Osteoblast (primary cell): Measurements from ENCODE around the gene PKN2. TPM values are rescaled to one million over a fixed set of nuclear protein-coding genes. Genes with fewer than 3 reads are reported as not detected.

ENCODE experiments used
- DNase-seq: peaks from one replicate; pipeline ENCODE4 v3.0.0; 2011; ENCODE audit warnings: low spot score, mixed read lengths; ENCODE audit not compliant: insufficient read length; ENCODE audit errors: missing footprints
- H2AFZ ChIP-seq: 2 replicates; pipeline ENCODE4 v1.6.0; 2011; ENCODE audit warnings: mild to moderate bottlenecking, low read length
- H3K27ac ChIP-seq: 2 replicates; pipeline ENCODE4 v1.5.1; 2011; ENCODE audit warnings: mild to moderate bottlenecking, low read depth, low read length, moderate library complexity
- H3K27me3 ChIP-seq: 2 replicates; pipeline ENCODE4 v1.6.0; 2012; ENCODE audit warnings: mild to moderate bottlenecking, control low read depth, inconsistent platforms, low read length, moderate library complexity; ENCODE audit not compliant: insufficient read depth
- H3K36me3 ChIP-seq: 2 replicates; pipeline ENCODE4 v1.5.1; 2011; ENCODE audit warnings: mild to moderate bottlenecking, low read length, control low read depth, moderate library complexity; ENCODE audit not compliant: insufficient read depth
- H3K4me1 ChIP-seq: 2 replicates; pipeline ENCODE4 v1.5.1; 2011; ENCODE audit warnings: mild to moderate bottlenecking, low read length, control low read depth, moderate library complexity; ENCODE audit not compliant: insufficient read depth
- H3K4me2 ChIP-seq: 2 replicates; pipeline ENCODE4 v1.6.0; 2011; ENCODE audit warnings: mild to moderate bottlenecking, low read length; ENCODE audit not compliant: insufficient read depth
- H3K4me3 ChIP-seq: fragments of 200-600 bp; sonication (generic); 3 replicates; pipeline ENCODE4 v1.5.1; 2012; ENCODE audit warnings: mild to moderate bottlenecking, low read length, inconsistent platforms; ENCODE audit not compliant: insufficient read depth
- H3K79me2 ChIP-seq: 2 replicates; pipeline ENCODE4 v1.6.0; 2012; ENCODE audit warnings: mild to moderate bottlenecking, low read length, control low read depth, inconsistent platforms; ENCODE audit not compliant: insufficient read depth
- H3K9me3 ChIP-seq: 2 replicates; pipeline ENCODE4 v1.5.1; 2011; ENCODE audit warnings: low read depth, low read length, control low read depth
- H4K20me1 ChIP-seq: 2 replicates; pipeline ENCODE4 v1.6.0; 2012; ENCODE audit warnings: mild to moderate bottlenecking, low read length, control low read depth; ENCODE audit not compliant: insufficient read depth
- CTCF ChIP-seq: IDR thresholded peaks from 2 replicates; pipeline ENCODE4 v1.5.1; 2011; ENCODE audit warnings: mild to moderate bottlenecking, low read depth, low read length, moderate library complexity; ENCODE audit errors: extremely low read depth
- total RNA-seq: library from RNA; depleted of rRNA; stranded (reverse); fragments of >200 nt; gene quantifications from 2 replicates; pipeline ENCODE4 v1.2.3, GENCODE V29; 2012

The PKN2 gene
- total RNA-seq, 1 donor: 43.4 TPM

- H3K36me3 ChIP-seq: peaks cover 9% of the 10 kb centered on the region
- H4K20me1 ChIP-seq: peaks cover 6% of the 10 kb centered on the region
- no peak overlapping the region for H3K4me3 ChIP-seq
- peaks cover 3% of the 10 kb centered on the region for H3K4me1 ChIP-seq
- H2AFZ ChIP-seq: no peak overlapping the region
- H3K27me3 ChIP-seq: no peaks in the 10 kb centered on the region
- DNase-seq: no peak
- no peak overlapping the region for H3K4me2 ChIP-seq
- no peak for TF ChIP-seq CTCF
- peaks cover 80% of the 10 kb centered on the region for H3K79me2 ChIP-seq
- no peak overlapping the region for H3K27ac ChIP-seq
- no peaks in the 10 kb centered on the region for H3K9me3 ChIP-seq
Measured at GRCh38 chr1:88873737-88874349, 189.8 kb downstream of the PKN2 start.

- Histone ChIP-seq H4K20me1 (peaks cover 6% of the 10 kb centered on the region), H3K4me1 (peaks cover 3% of the 10 kb centered on the region), H3K9me3 (no peaks in the 10 kb centered on the region), H2AFZ (no peak overlapping the region), H3K79me2 (peaks cover 75% of the 10 kb centered on the region), H3K4me3 (no peak overlapping the region), H3K4me2 (no peak overlapping the region), H3K27me3 (no peaks in the 10 kb centered on the region), H3K36me3 (peaks cover 17% of the 10 kb centered on the region), H3K27ac (no peak overlapping the region)
- peak; percentile 5 for DNase-seq
- no peak for TF ChIP-seq CTCF
Measured at GRCh38 chr1:88875595-88875994, 191.5 kb downstream of the PKN2 start.

- Histone ChIP-seq H3K4me1 (peaks cover 3% of the 10 kb centered on the region), H3K79me2 (peaks cover 71% of the 10 kb centered on the region), H3K9me3 (no peaks in the 10 kb centered on the region), H3K4me2 (no peak overlapping the region), H4K20me1 (peaks cover 6% of the 10 kb centered on the region), H3K4me3 (no peak overlapping the region), H3K27me3 (no peaks in the 10 kb centered on the region), H2AFZ (no peak overlapping the region), H3K27ac (no peak overlapping the region), H3K36me3 (peaks cover 21% of the 10 kb centered on the region)
- no peak for TF ChIP-seq CTCF
- DNase-seq: no peak
Measured at GRCh38 chr1:88876573-88877365, 192.7 kb downstream of the PKN2 start.

- no peak overlapping the region for H2AFZ ChIP-seq
- no peaks in the 10 kb centered on the region for H3K9me3 ChIP-seq
- H3K79me2 ChIP-seq: peaks cover 73% of the 10 kb centered on the region
Measured at GRCh38 chr1:88877382-88877825, 193.3 kb downstream of the PKN2 start.

More at GRCh38 chr1:88877382-88877825, 193.3 kb downstream of the PKN2 start:
- no peak overlapping the region for H3K4me2 ChIP-seq
- H3K4me3 ChIP-seq: no peak overlapping the region
- no peak for DNase-seq
- H3K27ac ChIP-seq: peak overlapping the region; percentile 24
- peak; percentile 50 for TF ChIP-seq CTCF
- H4K20me1 ChIP-seq: peaks cover 6% of the 10 kb centered on the region
- H3K36me3 ChIP-seq: peaks cover 23% of the 10 kb centered on the region
- H3K4me1 ChIP-seq: peaks cover 3% of the 10 kb centered on the region
- no peaks in the 10 kb centered on the region for H3K27me3 ChIP-seq
